Heart left ventricle (tissue), 16 donors: ENCODE data around the gene PNPLA2. TPM values are rescaled to one million over a fixed set of nuclear protein-coding genes. Genes with fewer than 3 reads are reported as not detected.

ENCODE experiments used
- ATAC-seq, 4 donors: fragments of 200-7000 bp; cut with Tn5 transposase; one replicate each; pipeline ENCODE4 v1.9.1; 2020 to 2022; ENCODE audit warnings: moderate library complexity in 4 of 4, mild to moderate bottlenecking in 3 of 4, moderate number of reproducible peaks in 1 of 4
- DNase-seq, 5 donors: peaks; one replicate each; pipeline ENCODE4 v3.0.0-alpha.2; 2020
- H3K27ac ChIP-seq, 12 donors: fragments of 200-600 bp; sonication (generic) in 4 of 12; one replicate each; pipeline versions ENCODE4 v1.5.0 to v1.8.0; 2016 to 2022; ENCODE audit warnings: mild to moderate bottlenecking in 2 of 12
- H3K27me3 ChIP-seq, 9 donors: fragments of 200-600 bp; sonication (generic) in 2 of 9; one replicate each; pipeline versions ENCODE4 v1.5.1 to v1.8.0; 2016 to 2022; ENCODE audit warnings: mild to moderate bottlenecking in 3 of 9
- H3K36me3 ChIP-seq, 9 donors: fragments of 200-600 bp; sonication (generic) in 2 of 9; one replicate each; pipeline versions ENCODE4 v1.5.0 to v1.8.0; 2018 to 2022; ENCODE audit warnings: mild to moderate bottlenecking in 2 of 9
- H3K4me1 ChIP-seq, 12 donors: fragments of 200-600 bp; sonication (generic) in 4 of 12; one replicate each; pipeline versions ENCODE4 v1.5.0 to v1.8.0; 2016 to 2022; ENCODE audit warnings: mild to moderate bottlenecking in 3 of 12
- H3K4me3 ChIP-seq, 12 donors: fragments of 200-600 bp; sonication (generic) in 4 of 12; one replicate each; pipeline versions ENCODE4 v1.5.0 to v1.8.0; 2017 to 2022; ENCODE audit warnings: mild to moderate bottlenecking in 9 of 12, moderate library complexity in 4 of 12
- H3K9me3 ChIP-seq, 12 donors: fragments of 200-600 bp; sonication (generic) in 4 of 12; one replicate each; pipeline versions ENCODE4 v1.5.0 to v1.8.0; 2016 to 2022; ENCODE audit warnings: mild to moderate bottlenecking in 1 of 12
- CTCF ChIP-seq, 12 donors: fragments of 200-600 bp; sonication (generic) in 4 of 12; IDR thresholded peaks; one replicate each; pipeline versions ENCODE4 v1.5.0 to v1.8.0; 2018 to 2022; ENCODE audit warnings: antibody characterized with exemption in 12 of 12, mild to moderate bottlenecking in 5 of 12
- POLR2A ChIP-seq, 2 donors: fragments of 450-650 bp; IDR thresholded peaks; one replicate each; pipeline ENCODE4 v1.6.1; 2017; ENCODE audit warnings: antibody characterized with exemption in 2 of 2, mild to moderate bottlenecking in 2 of 2, moderate library complexity in 2 of 2
- WGBS, 4 donors: extraction: QIAGEN DNeasy Blood & Tissue Kit in 2 of 4; methylation state at CpG; one replicate each; pipeline versions ENCODE4 v1.1.5 to v1.1.7; 2013 to 2018; 5-methylcytosine and 5-hydroxymethylcytosine counted together
- intact Hi-C, 10 donors: fragments of 100-400 bp; cut with DNase I; formaldehyde crosslinking; loops; one replicate each; pipeline versions ENCODE4 v1.11.1 to v1.14.2; 2022
- polyA plus RNA-seq, 2 donors: library from polyadenylated mRNA; stranded (reverse); fragments of 200-250 nt; gene quantifications; one replicate each; pipeline ENCODE4 v1.2.3, GENCODE V29; 2013
- total RNA-seq, 9 donors: library from RNA; depleted of rRNA in 2 of 9; stranded (reverse); fragments of >200 nt in 2 of 9; fragmentation: NEBNext Ultra II Directional in 3 of 9; extraction: Animal tissue kit (Norgen Biotek cat#: 25700) in 3 of 9; gene quantifications; one replicate each; pipeline versions ENCODE4 v1.1.0 to v1.2.4, GENCODE V29; 2016 to 2023
- donor health status: ischemic (EF 13 %, LVEDD 7.1; RV severe dilation, severe dysfunction).
- donor health status: healthy with polysubstance abuse.
- donor health status: DM: no; HTN: yes; CAD: no.
- donor health status: DM: no; HTN: no; CAD: no.
- donor health status: ischemic (EF 25% LVEDD 6.9; RV normal size, moderate dysfunction).
- donor health status: ischemic (EF 25% LVEDD 5.7; RV mildly dilated, moderate dysfunction).
- donor health status: healthy.
- donor health status: DM: yes; HTN: yes; CAD: no.
- donor health status: ischemic (EF 35%, LVEDD 5.7; RV mildly dilated, moderate dysfunction).
- donor health status: nonischemic (EF 11% LVEDD 7.7; RV severe dilation, severe dysfunction).
- donor health status: DM: yes; HTN: yes; CAD: no.
- donor health status: PGD.
- donor health status: ischemic (EF 29% LVEDD 5.4; RV normal size, mild dysfunction).
- donor health status: nonischemic (EF 23%, LVEDD 6.1; RV moderate dilation, normal function).

The PNPLA2 gene
- total and polyA plus RNA-seq, 11 donors, result 112 to 348 (median 215) TPM

GRCh38 chr11:777288-778255, 41.1 kb upstream of the PNPLA2 start, which contains the start of gene GATD1:
GATD1 (minus strand) TSS chr11:777487; CDS start chr11:777462, 25 bp downstream.
- Histone ChIP-seq H3K36me3 (peaks cover 0 to 23% (median 10%) of the 10 kb centered on the region in 9 donors), H3K27ac (peak within 1 kb of the TSS; percentile 22 to 94 (median 84)), H3K9me3 (no peaks in the 10 kb centered on the region), H3K4me3 (peak within 1 kb of the TSS; percentile 53 to 100 (median 92)), H3K4me1 (peaks cover 0 to 44% (median 27%) of the 10 kb centered on the region in 12 donors), H3K27me3 (no peaks in the 10 kb centered on the region)
- TF ChIP-seq POLR2A (IDR thresholded peaks at IDR 0.05) (peak in 1 of 2 donors; percentile 92), CTCF (IDR thresholded peaks at IDR 0.05) (peak in 1 of 12 donors; percentile 8)
- ATAC-seq (peak; percentile 80 to 95 (median 92)), DNase-seq (peak; percentile 92 to 97 (median 94))
- intact Hi-C loops, result loop anchor here in 1 of 10 donors (1.0 kb wide), 1 partner anchor 21 kb away; the partner anchor contains the start of gene SLC25A22
- 1 to 4% (median 1%) methylated on average over 34 to 110 of the region's 110 CpGs for WGBS, 4 donors

GRCh38 chr11:778976-779954, 39.4 kb upstream of the PNPLA2 start:
- H3K4me3 ChIP-seq, result no peak overlapping the region
- H3K27me3 ChIP-seq, result no peaks in the 10 kb centered on the region
- 91 to 97% (median 93%) methylated on average over 17 to 23 of the region's 23 CpGs for WGBS, 4 donors
- intact Hi-C loops, result no loop called here
- no peaks in the 10 kb centered on the region for H3K9me3 ChIP-seq
- no peak overlapping the region for H3K27ac ChIP-seq
- TF ChIP-seq CTCF (IDR thresholded peaks at IDR 0.05), result no peak
- no peak for TF ChIP-seq POLR2A (IDR thresholded peaks at IDR 0.05)
- ATAC-seq (no peak), DNase-seq (peak in 4 of 5 donors; percentile 16 to 59 (median 22))
- H3K4me1 ChIP-seq, result peaks cover 0 to 43% (median 33%) of the 10 kb centered on the region in 12 donors
- H3K36me3 ChIP-seq, result peaks cover 0 to 6% (median 0%) of the 10 kb centered on the region in 9 donors

- TF ChIP-seq CTCF (IDR thresholded peaks at IDR 0.05) (no peak), POLR2A (IDR thresholded peaks at IDR 0.05) (no peak)
- H3K27me3 ChIP-seq, result no peaks in the 10 kb centered on the region
- DNase-seq (peak in 1 of 5 donors; percentile 22), ATAC-seq (no peak)
- H3K4me3 ChIP-seq, result no peak overlapping the region
- no peaks in the 10 kb centered on the region for H3K9me3 ChIP-seq
- peaks cover 0 to 3% (median 0%) of the 10 kb centered on the region in 9 donors for H3K36me3 ChIP-seq
- peaks cover 0 to 42% (median 31%) of the 10 kb centered on the region in 12 donors for H3K4me1 ChIP-seq
- intact Hi-C loops, result no loop called here
- H3K27ac ChIP-seq, result no peak overlapping the region
- WGBS, 4 donors, result 94 to 95% (median 94%) methylated on average over 7 to 16 of the region's 16 CpGs
Observed at GRCh38 chr11:779955-780532, 38.7 kb upstream of the PNPLA2 start.
